ENCODE data around the gene GPATCH11.

GPATCH11 gene

GRCh38 chr2:37104178-37104577 lies 19.9 kb downstream of the GPATCH11 start:
- no peak for TF ChIP-seq CTCF (IDR thresholded peaks at IDR 0.05; ENCODE audit: low read depth, low read length, missing control alignments)
- no peak overlapping the region for H3K4me3 ChIP-seq (replicated peaks; ENCODE audit: low read depth, low read length)
- no peak for DNase-seq (ENCODE audit: extremely low read depth, low read depth)

GRCh38 chr2:37105150-37105549 lies 20.8 kb downstream of the GPATCH11 start:
- no peak overlapping the region for H3K4me3 ChIP-seq (replicated peaks; ENCODE audit: low read depth, low read length)

GRCh38 chr2:37109523-37109922 lies 25.2 kb downstream of the GPATCH11 start:
- no peak for TF ChIP-seq CTCF (IDR thresholded peaks at IDR 0.05; ENCODE audit: low read depth, low read length, missing control alignments)
- no peak overlapping the region for H3K4me3 ChIP-seq (replicated peaks; ENCODE audit: low read depth, low read length)
- no peak for DNase-seq (ENCODE audit: extremely low read depth, low read depth)

More at GRCh38 chr2:37105150-37105549, 20.8 kb downstream of the GPATCH11 start:
- no peak for DNase-seq (ENCODE audit: extremely low read depth, low read depth)
- TF ChIP-seq CTCF (IDR thresholded peaks at IDR 0.05; ENCODE audit: low read depth, low read length, missing control alignments): no peak

GRCh38 chr2:37110306-37111212 lies 26.2 kb downstream of the GPATCH11 start:
- H3K4me3 ChIP-seq (replicated peaks; ENCODE audit: low read depth, low read length): no peak overlapping the region
- TF ChIP-seq CTCF (IDR thresholded peaks at IDR 0.05; ENCODE audit: low read depth, low read length, missing control alignments): no peak
- DNase-seq (ENCODE audit: extremely low read depth, low read depth): no peak

GRCh38 chr2:37111958-37112357 lies 27.6 kb downstream of the GPATCH11 start:
- no peak overlapping the region for H3K4me3 ChIP-seq (replicated peaks; ENCODE audit: low read depth, low read length)
- TF ChIP-seq CTCF (IDR thresholded peaks at IDR 0.05; ENCODE audit: low read depth, low read length, missing control alignments): no peak
- no peak for DNase-seq (ENCODE audit: extremely low read depth, low read depth)

- no peak for TF ChIP-seq CTCF (IDR thresholded peaks at IDR 0.05; ENCODE audit: low read depth, low read length, missing control alignments)
- no peak overlapping the region for H3K4me3 ChIP-seq (replicated peaks; ENCODE audit: low read depth, low read length)
- no peak for DNase-seq (ENCODE audit: extremely low read depth, low read depth)
Observed at GRCh38 chr2:37117566-37117965, 33.2 kb downstream of the GPATCH11 start.

All from HFF-Myc (cell line).